Measurements from ENCODE around the gene PSMD13. TPM values are rescaled to one million over a fixed set of nuclear protein-coding genes. Genes with fewer than 3 reads are reported as not detected.

PSMD13 gene
- total and polyA plus RNA-seq, 2 donors (not counting 1 experiment from before 2014, with no cell fraction given): 98.0 to 104 TPM

DNA sequence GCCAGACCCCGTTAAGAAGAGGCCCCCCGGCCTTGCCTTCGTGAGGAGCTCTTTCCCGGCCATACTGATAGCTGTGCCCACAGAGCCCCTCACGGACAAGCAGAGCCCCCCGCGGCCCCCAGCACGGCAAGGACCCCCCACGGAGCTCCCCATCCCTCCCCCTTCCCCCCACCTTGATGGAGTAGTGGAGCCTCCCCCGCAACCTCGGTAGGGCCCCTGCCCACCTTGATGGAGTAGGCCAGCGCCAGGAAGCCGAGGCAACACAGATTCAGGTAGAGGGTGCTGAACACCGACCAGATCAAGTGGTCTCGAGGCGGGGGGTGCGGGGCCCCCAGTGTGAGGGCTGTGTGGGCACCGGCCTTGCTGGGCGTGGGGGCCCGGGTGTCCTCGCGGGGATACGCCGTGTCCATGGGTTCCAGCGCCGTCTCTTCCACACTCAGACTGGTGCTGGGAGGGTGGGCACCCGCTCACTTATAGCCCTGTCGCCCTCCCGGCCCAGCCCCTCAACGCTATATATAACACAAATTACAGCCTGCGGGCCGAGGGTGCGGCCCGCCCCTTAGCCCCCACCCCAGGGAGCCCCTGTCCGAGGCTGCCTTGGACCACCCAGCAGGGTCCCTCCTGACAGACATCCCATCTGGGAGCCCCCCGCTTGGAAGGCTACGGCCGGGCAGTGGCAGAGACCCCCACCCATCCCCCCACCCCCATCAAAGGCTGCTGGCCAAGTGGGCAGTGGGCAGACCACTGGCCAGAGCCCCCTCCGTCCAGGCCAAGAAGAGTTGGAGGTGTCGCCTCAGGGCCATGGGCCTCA lies 62.5 kb downstream of the PSMD13 start, which contains the start of gene IFITM5:
IFITM5 (minus strand) TSS at position 446 of the 811 bp plus-strand sequence; CDS start at position 410, 36 bp downstream.
- ChIA-PET POLR2A (interaction anchor here (1.0 to 1.1 kb wide), 2 partner anchors 11 to 90 kb away, joined by 3 read pairs; partner anchors contain the start of gene PGGHG), CTCF (interaction anchor here (1.2 to 5.1 kb wide), 3 partner anchors 10 to 48 kb away, joined by 3 to 32 read pairs (median 6); no protein-coding TSS in a partner anchor)
- Histone ChIP-seq H2AFZ (ENCODE audit: insufficient read depth, low read depth, low read length, poor library complexity, severe bottlenecking) (no peak within 1 kb of the TSS), H4K20me1 (ENCODE audit: control insufficient read depth, insufficient read depth, low read length, poor library complexity, severe bottlenecking) (no peaks in the 10 kb centered on the region), H3K79me2 (ENCODE audit: control insufficient read depth, insufficient read depth, low read length) (no peaks in the 10 kb centered on the region), H3K4me2 (replicated peaks; ENCODE audit: low read depth, low read length, poor library complexity, severe bottlenecking) (no peak within 1 kb of the TSS), H3K27me3 (replicated peaks in 1 of 4; ENCODE audit: control extremely low read depth in 1 of 4, control insufficient read depth in 3 of 4, insufficient read depth in 4 of 4, low read length in 3 of 4) (peaks cover 0 to 15% (median 1%) of the 10 kb centered on the region in 4 experiments), H3K27ac (ENCODE audit: low read length in 2 of 2) (no peak within 1 kb of the TSS), H3K4me3 (ENCODE audit: control extremely low read depth in 1 of 5, extremely low read depth in 1 of 5, insufficient read depth in 1 of 5, low read depth in 2 of 5, low read length in 4 of 5) (no peak within 1 kb of the TSS), H3K36me3 (replicated peaks in 1 of 2; ENCODE audit: control extremely low read depth in 1 of 2, control insufficient read depth in 1 of 2, extremely low read depth in 1 of 2, insufficient read depth in 2 of 2, low read length in 1 of 2) (no peaks in the 10 kb centered on the region), H3K4me1 (ENCODE audit: control insufficient read depth in 2 of 2, insufficient read depth in 2 of 2, low read length in 2 of 2) (peaks cover 15 to 18% of the 10 kb centered on the region in 2 donors), H3K9me3 (ENCODE audit: control extremely low read depth in 1 of 3, control insufficient read depth in 2 of 3, insufficient read depth in 1 of 3, low read length in 2 of 3) (no peaks in the 10 kb centered on the region), H3K9ac (ENCODE audit: low read length) (no peak within 1 kb of the TSS)
- H3K4me1 Mint-ChIP-seq: peaks cover 23% of the 10 kb centered on the region
- intact Hi-C loops (cut with micrococcal nuclease): no loop called here
- TF ChIP-seq, protein P1, sequence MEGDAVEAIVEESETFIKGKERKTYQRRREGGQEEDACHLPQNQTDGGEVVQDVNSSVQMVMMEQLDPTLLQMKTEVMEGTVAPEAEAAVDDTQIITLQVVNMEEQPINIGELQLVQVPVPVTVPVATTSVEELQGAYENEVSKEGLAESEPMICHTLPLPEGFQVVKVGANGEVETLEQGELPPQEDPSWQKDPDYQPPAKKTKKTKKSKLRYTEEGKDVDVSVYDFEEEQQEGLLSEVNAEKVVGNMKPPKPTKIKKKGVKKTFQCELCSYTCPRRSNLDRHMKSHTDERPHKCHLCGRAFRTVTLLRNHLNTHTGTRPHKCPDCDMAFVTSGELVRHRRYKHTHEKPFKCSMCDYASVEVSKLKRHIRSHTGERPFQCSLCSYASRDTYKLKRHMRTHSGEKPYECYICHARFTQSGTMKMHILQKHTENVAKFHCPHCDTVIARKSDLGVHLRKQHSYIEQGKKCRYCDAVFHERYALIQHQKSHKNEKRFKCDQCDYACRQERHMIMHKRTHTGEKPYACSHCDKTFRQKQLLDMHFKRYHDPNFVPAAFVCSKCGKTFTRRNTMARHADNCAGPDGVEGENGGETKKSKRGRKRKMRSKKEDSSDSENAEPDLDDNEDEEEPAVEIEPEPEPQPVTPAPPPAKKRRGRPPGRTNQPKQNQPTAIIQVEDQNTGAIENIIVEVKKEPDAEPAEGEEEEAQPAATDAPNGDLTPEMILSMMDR (IDR thresholded peaks at IDR 0.05): no peak
- no peak for TF ChIP-seq EZH2 (IDR thresholded peaks at IDR 0.05; ENCODE audit: borderline replicate concordance, insufficient read depth, low read depth, low read length, poor library complexity, severe bottlenecking)
- WGBS (ENCODE audit: insufficient coverage): 75% methylated on average over 22 of the region's 40 CpGs
- no peak for DNase-seq
- no peak for ATAC-seq (ENCODE audit: low read depth)
- peak within 1 kb of the TSS; percentile 26 for H3K27ac Mint-ChIP-seq
- no peak within 1 kb of the TSS for H3K4me3 Mint-ChIP-seq
- H3K9me3 Mint-ChIP-seq (ENCODE audit: insufficient read depth): no peaks in the 10 kb centered on the region
- H3K27me3 Mint-ChIP-seq: peaks cover 7% of the 10 kb centered on the region

Data from B cell (primary cell).